ENCODE data around the gene MCM8. TPM values are rescaled to one million over a fixed set of nuclear protein-coding genes. Genes with fewer than 3 reads are reported as not detected.

The MCM8 gene
- total RNA-seq, 4 donors from 2014 or later, result 2.9 to 5.1 (median 3.4) TPM

DNA sequence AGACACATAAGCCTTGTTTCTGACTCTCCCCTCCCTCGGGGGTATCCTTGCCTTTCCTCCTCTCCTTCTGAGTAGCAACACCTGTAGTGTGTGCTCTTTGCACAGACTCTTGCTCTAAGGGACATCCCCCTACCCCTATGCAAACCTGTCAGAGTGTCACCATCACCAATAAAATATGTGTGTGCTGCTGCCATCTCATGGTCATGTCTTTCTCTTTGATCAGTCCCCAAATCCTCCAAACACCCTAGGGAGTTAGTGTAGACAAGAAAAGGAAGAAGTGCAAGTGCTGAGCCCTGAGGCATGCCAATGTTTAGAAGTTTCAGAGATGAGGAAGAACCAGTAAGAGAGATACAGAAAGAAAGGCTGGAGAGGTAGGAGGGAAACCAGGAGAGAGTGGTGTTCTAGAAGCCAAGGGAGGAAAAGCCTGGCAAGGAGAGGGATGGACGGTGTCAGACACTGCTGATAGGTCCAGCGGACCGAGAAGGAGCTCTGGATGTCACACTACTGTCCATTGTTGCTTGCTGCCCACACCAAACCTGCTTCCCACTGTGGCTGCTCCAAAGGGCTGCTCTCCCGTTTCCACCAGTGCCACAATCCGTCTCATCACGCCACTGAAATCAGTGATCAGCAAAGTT, 16.5 kb upstream of the MCM8 start:
- Histone ChIP-seq H3K27ac (no peak overlapping the region), H3K27me3 (no peaks in the 10 kb centered on the region), H3K9me3 (no peaks in the 10 kb centered on the region), H3K36me3 (peaks cover 0 to 18% (median 0%) of the 10 kb centered on the region in 3 donors), H3K4me3 (no peak overlapping the region), H3K4me1 (no peaks in the 10 kb centered on the region)
- no peak for DNase-seq (ENCODE audit: low spot score in 2 of 2)
- WGBS, 2 donors, result 73 to 77% methylated on average over 7 of the region's 7 CpGs
- TF ChIP-seq, protein P1, sequence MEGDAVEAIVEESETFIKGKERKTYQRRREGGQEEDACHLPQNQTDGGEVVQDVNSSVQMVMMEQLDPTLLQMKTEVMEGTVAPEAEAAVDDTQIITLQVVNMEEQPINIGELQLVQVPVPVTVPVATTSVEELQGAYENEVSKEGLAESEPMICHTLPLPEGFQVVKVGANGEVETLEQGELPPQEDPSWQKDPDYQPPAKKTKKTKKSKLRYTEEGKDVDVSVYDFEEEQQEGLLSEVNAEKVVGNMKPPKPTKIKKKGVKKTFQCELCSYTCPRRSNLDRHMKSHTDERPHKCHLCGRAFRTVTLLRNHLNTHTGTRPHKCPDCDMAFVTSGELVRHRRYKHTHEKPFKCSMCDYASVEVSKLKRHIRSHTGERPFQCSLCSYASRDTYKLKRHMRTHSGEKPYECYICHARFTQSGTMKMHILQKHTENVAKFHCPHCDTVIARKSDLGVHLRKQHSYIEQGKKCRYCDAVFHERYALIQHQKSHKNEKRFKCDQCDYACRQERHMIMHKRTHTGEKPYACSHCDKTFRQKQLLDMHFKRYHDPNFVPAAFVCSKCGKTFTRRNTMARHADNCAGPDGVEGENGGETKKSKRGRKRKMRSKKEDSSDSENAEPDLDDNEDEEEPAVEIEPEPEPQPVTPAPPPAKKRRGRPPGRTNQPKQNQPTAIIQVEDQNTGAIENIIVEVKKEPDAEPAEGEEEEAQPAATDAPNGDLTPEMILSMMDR (IDR thresholded peaks at IDR 0.05), result no peak
- TF ChIP-seq EP300 (IDR thresholded peaks at IDR 0.05), result no peak
- TF ChIP-seq POLR2A (IDR thresholded peaks at IDR 0.05), result no peak

DNA sequence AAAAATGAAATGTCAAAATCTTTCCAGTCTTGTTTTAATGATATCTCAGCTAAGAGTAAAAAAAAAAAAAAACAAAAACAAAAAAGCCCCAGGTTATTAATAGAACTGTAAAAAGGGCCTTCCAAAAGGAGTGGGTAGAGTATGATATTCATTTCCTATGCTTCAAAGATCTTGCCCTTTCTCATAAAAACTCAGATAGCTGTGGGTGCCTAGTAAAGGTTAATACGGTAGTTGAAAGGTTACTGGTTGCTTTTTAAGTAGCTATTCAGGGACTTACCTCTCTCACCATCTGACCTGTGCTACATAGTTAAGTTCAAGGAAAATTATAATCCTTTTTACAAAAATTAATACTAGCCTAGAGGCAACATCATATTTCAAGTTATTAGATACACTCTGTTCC, 15.1 kb upstream of the MCM8 start:
- peaks cover 0 to 33% (median 5%) of the 10 kb centered on the region in 3 donors for H3K36me3 ChIP-seq
- 70 to 76% methylated on average over 1 of the region's 1 CpG for WGBS, 2 donors
- TF ChIP-seq, protein P1 (IDR thresholded peaks at IDR 0.05), result no peak
- TF ChIP-seq EP300 (IDR thresholded peaks at IDR 0.05), result no peak
- no peak for TF ChIP-seq POLR2A (IDR thresholded peaks at IDR 0.05)

DNA sequence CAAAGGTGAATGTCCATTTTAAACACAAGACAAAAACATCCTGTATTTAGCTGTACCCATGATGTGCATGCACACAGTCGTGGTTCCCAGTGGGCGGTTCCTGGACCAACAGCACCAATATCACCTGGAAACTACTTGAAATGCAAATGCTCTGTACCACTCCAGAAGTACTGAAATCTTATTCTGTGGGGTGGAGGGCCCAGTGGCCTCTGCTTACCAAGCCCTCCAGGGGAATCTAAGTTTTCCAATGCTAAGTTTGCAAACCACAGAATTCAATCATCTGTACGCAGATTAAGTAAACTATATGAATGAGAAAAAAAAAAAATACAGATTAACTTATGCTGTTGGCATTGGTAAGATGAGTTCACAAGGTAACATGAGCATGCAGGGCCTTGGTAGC, 14.2 kb upstream of the MCM8 start:
- TF ChIP-seq, protein P1 (IDR thresholded peaks at IDR 0.05), result no peak
- TF ChIP-seq EP300 (IDR thresholded peaks at IDR 0.05) (no peak), POLR2A (IDR thresholded peaks at IDR 0.05) (no peak)
- Histone ChIP-seq H3K27me3 (no peaks in the 10 kb centered on the region), H3K4me1 (no peaks in the 10 kb centered on the region), H3K36me3 (peaks cover 0 to 42% (median 5%) of the 10 kb centered on the region in 3 donors), H3K27ac (no peak overlapping the region), H3K9me3 (no peaks in the 10 kb centered on the region), H3K4me3 (no peak overlapping the region)
- whole genome bisulfite sequencing, 2 donors, result 75 to 79% methylated on average over 3 of the region's 3 CpGs
- no peak for DNase-seq (ENCODE audit: low spot score in 2 of 2)

More for the DNA sequence above, 15.1 kb upstream of the MCM8 start:
- DNase-seq (ENCODE audit: low spot score in 2 of 2), result no peak
- H3K4me1 ChIP-seq, result no peaks in the 10 kb centered on the region
- no peaks in the 10 kb centered on the region for H3K27me3 ChIP-seq
- no peak overlapping the region for H3K4me3 ChIP-seq
- no peaks in the 10 kb centered on the region for H3K9me3 ChIP-seq
- H3K27ac ChIP-seq, result no peak overlapping the region

DNA sequence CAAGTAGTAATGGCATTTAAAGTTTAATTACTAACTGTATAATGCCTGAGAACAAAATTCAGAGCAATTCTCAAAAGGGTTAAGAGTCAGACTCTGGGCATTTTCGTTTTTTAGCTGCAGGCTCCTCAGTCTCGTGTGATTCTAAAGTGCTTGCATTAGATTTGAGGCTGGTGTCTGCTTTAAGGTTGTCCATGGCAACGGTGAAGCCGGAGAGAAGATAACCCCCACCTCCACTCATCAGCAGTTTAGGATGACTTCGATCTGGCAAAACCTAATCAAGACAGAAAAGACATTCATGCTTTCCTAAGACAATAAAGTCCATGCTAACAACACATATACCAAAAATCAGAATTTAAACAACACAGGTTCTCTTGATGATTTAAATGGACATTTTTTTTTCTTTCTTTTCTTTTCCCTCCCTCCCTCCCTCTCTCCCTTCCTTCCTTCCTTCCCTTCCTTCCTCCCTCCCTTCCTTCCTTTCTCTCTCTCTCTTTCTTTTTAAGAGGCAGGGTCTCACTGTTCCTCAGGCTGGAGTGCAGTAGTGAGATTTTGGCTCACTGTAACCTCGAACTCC, 11.9 kb upstream of the MCM8 start:
- H3K27ac ChIP-seq, result no peak overlapping the region
- no peaks in the 10 kb centered on the region for H3K9me3 ChIP-seq
- no peak for TF ChIP-seq POLR2A (IDR thresholded peaks at IDR 0.05)
- TF ChIP-seq, protein P1 (IDR thresholded peaks at IDR 0.05), result no peak
- TF ChIP-seq EP300 (IDR thresholded peaks at IDR 0.05), result no peak
- H3K4me1 ChIP-seq, result no peaks in the 10 kb centered on the region
- no peak overlapping the region for H3K4me3 ChIP-seq
- no peaks in the 10 kb centered on the region for H3K27me3 ChIP-seq
- H3K36me3 ChIP-seq, result peaks cover 0 to 65% (median 21%) of the 10 kb centered on the region in 3 donors
- DNase-seq (ENCODE audit: low spot score in 2 of 2), result no peak
- WGBS, 2 donors, result 74 to 77% methylated on average over 6 of the region's 6 CpGs

DNA sequence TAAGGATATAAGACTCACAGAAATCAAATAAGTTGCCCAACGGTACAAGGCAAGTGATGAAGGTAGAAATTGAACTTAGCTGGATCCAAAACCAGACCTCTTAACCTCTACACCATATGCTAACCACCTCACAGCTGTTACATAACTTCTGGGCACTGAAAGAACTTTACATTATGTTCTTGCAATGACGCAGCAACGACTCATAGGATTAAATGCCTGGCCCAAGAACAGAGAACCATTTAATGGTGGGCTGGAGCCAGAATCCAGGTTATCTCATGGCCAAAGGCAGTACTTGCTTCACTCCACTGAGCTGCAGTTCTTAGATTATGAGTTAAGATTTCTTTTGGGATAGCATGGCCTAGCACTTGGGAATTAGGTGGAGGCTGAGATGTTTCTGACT, 4.5 kb upstream of the MCM8 start:
- Histone ChIP-seq H3K9me3 (no peaks in the 10 kb centered on the region), H3K36me3 (peaks cover 0 to 74% (median 22%) of the 10 kb centered on the region in 3 donors), H3K27ac (no peak overlapping the region), H3K4me1 (peaks cover 0 to 21% (median 8%) of the 10 kb centered on the region in 4 donors), H3K4me3 (no peak overlapping the region), H3K27me3 (no peaks in the 10 kb centered on the region)
- 85 to 95% methylated on average over 3 of the region's 3 CpGs for WGBS, 2 donors
- no peak for DNase-seq (ENCODE audit: low spot score in 2 of 2)
- TF ChIP-seq POLR2A (IDR thresholded peaks at IDR 0.05) (no peak), EP300 (IDR thresholded peaks at IDR 0.05) (no peak)
- TF ChIP-seq, protein P1 (IDR thresholded peaks at IDR 0.05), result no peak
